GM12865 (cell line): ENCODE results near the gene PRSS53.
A peak's percentile ranks its signal among the peaks of the same experiment; 100 is the strongest.

Source experiments
- DNase-seq: peaks from one replicate; pipeline ENCODE4 v3.0.0; 2010; ENCODE audit warnings: low read depth
- H3K4me3 ChIP-seq: 2 replicates; pipeline ENCODE4 v1.5.1; 2011; ENCODE audit warnings: mild to moderate bottlenecking, low read depth, low read length, control low read depth
- TF ChIP-seq, protein P1 (sequence below): IDR thresholded peaks from 2 replicates; pipeline ENCODE4 v1.5.1; 2011; ENCODE audit warnings: low read length, control low read depth, low read depth, inconsistent platforms; ENCODE audit not compliant: insufficient read depth; ENCODE audit errors: missing control alignments

The PRSS53 gene

DNA sequence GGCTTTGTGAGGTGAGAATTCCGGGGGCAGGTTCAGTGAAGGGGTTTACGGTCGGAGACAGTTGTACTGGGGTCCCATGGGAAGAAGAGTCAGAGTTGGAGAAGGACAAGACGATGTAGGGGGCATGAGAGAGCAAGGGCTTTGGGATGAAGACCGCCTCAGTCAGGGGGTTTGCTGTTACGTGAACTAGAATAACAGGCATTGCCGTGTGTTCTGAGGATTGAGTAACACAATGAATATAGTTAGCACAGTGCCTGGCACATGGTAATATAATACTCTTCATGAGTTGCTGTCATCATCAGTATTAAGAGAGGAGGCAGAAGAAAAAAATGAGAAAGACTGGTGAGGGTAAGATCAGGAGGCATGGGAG, 13.9 kb downstream of the PRSS53 start:
- H3K4me3 ChIP-seq, result peak overlapping the region; percentile 77
- TF ChIP-seq, protein P1, sequence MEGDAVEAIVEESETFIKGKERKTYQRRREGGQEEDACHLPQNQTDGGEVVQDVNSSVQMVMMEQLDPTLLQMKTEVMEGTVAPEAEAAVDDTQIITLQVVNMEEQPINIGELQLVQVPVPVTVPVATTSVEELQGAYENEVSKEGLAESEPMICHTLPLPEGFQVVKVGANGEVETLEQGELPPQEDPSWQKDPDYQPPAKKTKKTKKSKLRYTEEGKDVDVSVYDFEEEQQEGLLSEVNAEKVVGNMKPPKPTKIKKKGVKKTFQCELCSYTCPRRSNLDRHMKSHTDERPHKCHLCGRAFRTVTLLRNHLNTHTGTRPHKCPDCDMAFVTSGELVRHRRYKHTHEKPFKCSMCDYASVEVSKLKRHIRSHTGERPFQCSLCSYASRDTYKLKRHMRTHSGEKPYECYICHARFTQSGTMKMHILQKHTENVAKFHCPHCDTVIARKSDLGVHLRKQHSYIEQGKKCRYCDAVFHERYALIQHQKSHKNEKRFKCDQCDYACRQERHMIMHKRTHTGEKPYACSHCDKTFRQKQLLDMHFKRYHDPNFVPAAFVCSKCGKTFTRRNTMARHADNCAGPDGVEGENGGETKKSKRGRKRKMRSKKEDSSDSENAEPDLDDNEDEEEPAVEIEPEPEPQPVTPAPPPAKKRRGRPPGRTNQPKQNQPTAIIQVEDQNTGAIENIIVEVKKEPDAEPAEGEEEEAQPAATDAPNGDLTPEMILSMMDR, result no peak
- no peak for DNase-seq

- DNase-seq, result peak; percentile 100
- TF ChIP-seq, protein P1, result no peak
Observed at GRCh38 chr16:31073970-31074813, 14.6 kb downstream of the PRSS53 start, which contains the start of the genes ZNF646 and ZNF668. TSS of gene ZNF646 (plus strand) at chr16:31074422. CDS start at chr16:31076325, 1,903 bp downstream. TSS of gene ZNF668 (minus strand) at chr16:31074240. CDS start at chr16:31064459, 9,781 bp downstream.

DNA sequence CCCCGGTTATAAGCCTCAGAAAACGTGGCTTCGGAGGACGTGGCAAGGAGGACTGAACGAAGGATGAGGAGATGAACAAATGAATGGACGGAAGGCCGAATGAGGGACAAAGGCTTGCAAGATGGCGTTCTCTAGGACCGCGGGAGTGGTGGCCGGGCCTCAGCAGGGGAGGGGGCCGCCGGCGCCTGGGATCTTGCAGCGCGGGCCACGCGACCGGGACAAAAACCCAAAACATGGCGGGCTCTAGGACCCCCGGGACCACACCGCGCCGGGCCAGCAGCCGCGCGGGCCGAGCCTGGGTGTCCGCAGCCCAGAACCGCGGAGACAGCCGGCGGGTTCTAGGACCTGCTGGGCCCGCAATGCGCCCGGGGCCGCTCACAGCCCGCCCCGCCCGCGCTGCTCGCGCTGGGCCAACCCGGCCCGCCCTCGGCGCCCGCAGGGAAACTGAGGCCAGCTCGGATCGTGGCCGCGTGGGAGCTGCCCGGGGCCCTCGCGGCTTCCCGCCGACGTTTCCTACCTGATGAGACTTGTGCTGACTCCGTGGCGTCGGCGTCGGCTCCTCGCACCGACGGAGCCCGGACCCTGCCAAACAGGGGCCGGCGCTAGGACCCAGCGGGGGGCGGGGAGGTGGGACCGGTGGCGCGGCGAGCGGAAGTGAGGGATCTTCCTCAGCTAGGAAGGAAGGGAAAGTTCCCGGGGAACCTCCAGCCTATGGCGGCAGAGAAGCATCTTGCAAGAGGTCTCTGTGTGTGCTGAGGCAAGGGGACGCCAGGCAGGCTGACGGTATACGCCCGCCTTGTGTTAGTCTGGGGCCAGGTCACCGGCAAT, 15.4 kb downstream of the PRSS53 start:
- TF ChIP-seq, protein P1, result no peak

More at GRCh38 chr16:31073970-31074813, 14.6 kb downstream of the PRSS53 start, which contains the start of the genes ZNF646 and ZNF668:
- H3K4me3 ChIP-seq, result peak within 1 kb of the TSS; percentile 83

DNA sequence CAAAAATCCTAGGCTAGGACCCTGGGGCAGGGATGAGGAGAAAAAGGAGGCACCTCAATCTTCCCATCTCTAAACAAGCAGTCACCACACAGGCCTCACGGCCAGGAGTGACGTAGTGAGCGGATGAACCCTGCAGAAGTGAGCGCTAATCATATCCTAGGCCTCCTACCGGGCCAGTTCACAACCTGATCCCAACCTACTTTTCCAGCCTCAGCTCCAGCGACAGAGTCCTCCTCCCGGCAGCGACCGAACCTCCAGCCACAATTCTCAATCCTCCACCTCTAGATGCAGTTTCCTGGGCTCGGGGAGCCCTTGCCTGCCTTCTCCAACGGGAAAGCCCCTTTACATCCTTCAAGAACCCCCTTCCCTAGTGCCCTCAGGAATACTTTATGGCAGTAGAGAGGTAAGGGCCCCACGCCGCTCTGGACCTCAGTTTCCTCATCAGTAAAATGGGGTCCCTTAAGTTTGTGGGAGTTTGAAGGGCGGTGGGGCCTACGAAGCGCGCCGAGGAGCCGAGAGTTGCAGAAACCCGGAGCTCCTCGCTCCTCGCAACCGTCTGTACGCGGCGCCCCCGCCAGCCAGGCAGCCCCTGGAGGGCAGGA, 16.1 kb downstream of the PRSS53 start:
- TF ChIP-seq, protein P1, result no peak
- peak overlapping the region; percentile 83 for H3K4me3 ChIP-seq
- peak; percentile 56 for DNase-seq

More for the DNA sequence above, 15.4 kb downstream of the PRSS53 start:
- peak; percentile 90 for DNase-seq
- H3K4me3 ChIP-seq, result peak overlapping the region; percentile 83

- peak overlapping the region; percentile 83 for H3K4me3 ChIP-seq
- DNase-seq, result peak; percentile 31
- TF ChIP-seq, protein P1, result no peak
Observed at GRCh38 chr16:31071861-31072260, 16.9 kb downstream of the PRSS53 start.

- TF ChIP-seq, protein P1, result no peak
- DNase-seq, result no peak
- H3K4me3 ChIP-seq, result no peak overlapping the region
Observed at GRCh38 chr16:31067342-31067741, 21.4 kb downstream of the PRSS53 start.
